CD14-positive monocyte (primary cell): ENCODE measurements around the gene NACAD. TPM values are rescaled to one million over a fixed set of nuclear protein-coding genes. Genes with fewer than 3 reads are reported as not detected.

ENCODE experiments used
- DNase-seq, 3 donors: peaks; one replicate each; pipeline ENCODE4 v3.0.0-alpha.2; 2011 to 2022
- H2AFZ ChIP-seq: 2 replicates; pipeline ENCODE4 v1.6.0; 2012; ENCODE audit warnings: mild to moderate bottlenecking, low read depth, low read length, inconsistent platforms; ENCODE audit not compliant: insufficient read depth, poor library complexity, severe bottlenecking
- H3K27ac ChIP-seq, 2 donors: 1 replicate in 1 of 2; 2 replicates in 1 of 2; pipeline ENCODE4 v1.5.1; 2012 to 2013; ENCODE audit warnings: low read length in 2 of 2, control low read depth in 1 of 2, inconsistent platforms in 1 of 2, low read depth in 1 of 2, mild to moderate bottlenecking in 1 of 2
- H3K27me3 ChIP-seq, 2 donors: one replicate each; pipeline versions ENCODE4 v1.6.0 to v1.6.1; 2011 to 2013; ENCODE audit warnings: low read length in 2 of 2; ENCODE audit not compliant: control insufficient read depth in 2 of 2, insufficient read depth in 2 of 2
- H3K36me3 ChIP-seq, 2 donors: replicated peaks in 1 of 2; 1 replicate in 1 of 2; 2 replicates in 1 of 2; pipeline versions ENCODE4 v1.5.1 to v1.6.1; 2012 to 2013; ENCODE audit warnings: low read length in 2 of 2, control low read depth in 1 of 2, inconsistent platforms in 1 of 2, mild to moderate bottlenecking in 1 of 2; ENCODE audit not compliant: insufficient read depth in 2 of 2, control insufficient read depth in 1 of 2
- H3K4me1 ChIP-seq, 2 donors: 1 replicate in 1 of 2; 2 replicates in 1 of 2; pipeline versions ENCODE4 v1.5.1 to v1.6.1; 2012 to 2013; ENCODE audit warnings: low read length in 2 of 2, control low read depth in 1 of 2, inconsistent platforms in 1 of 2, mild to moderate bottlenecking in 1 of 2, moderate library complexity in 1 of 2; ENCODE audit not compliant: insufficient read depth in 2 of 2, control insufficient read depth in 1 of 2
- H3K4me2 ChIP-seq: replicated peaks from 2 replicates; pipeline ENCODE3; 2012; ENCODE audit warnings: low read length, moderate library complexity, mild to moderate bottlenecking; ENCODE audit not compliant: poor library complexity, severe bottlenecking; ENCODE audit errors: extremely low read depth
- H3K4me3 ChIP-seq, 3 experiments: fragments of 200-600 bp in 1 of 3; sonication (generic) in 1 of 3; replicated peaks in 1 of 3; 1 replicate in 2 of 3; 2 replicates in 1 of 3; pipeline ENCODE4 v1.5.1; 2011 to 2013; ENCODE audit warnings: low read length in 3 of 3, mild to moderate bottlenecking in 3 of 3, control low read depth in 2 of 3, low read depth in 2 of 3, inconsistent platforms in 1 of 3, moderate library complexity in 1 of 3
- H3K79me2 ChIP-seq: 2 replicates; pipeline ENCODE4 v1.6.0; 2012; ENCODE audit warnings: mild to moderate bottlenecking, control low read depth, inconsistent platforms, low read length, moderate library complexity; ENCODE audit not compliant: insufficient read depth
- H3K9ac ChIP-seq: 2 replicates; pipeline ENCODE4 v1.6.0; 2017; ENCODE audit warnings: low read length, mild to moderate bottlenecking; ENCODE audit not compliant: insufficient read depth, poor library complexity, severe bottlenecking
- H3K9me3 ChIP-seq, 2 donors: replicated peaks in 1 of 2; 1 replicate in 1 of 2; 2 replicates in 1 of 2; pipeline versions ENCODE4 v1.5.1 to v1.6.1; 2012 to 2013; ENCODE audit warnings: low read length in 2 of 2, control low read depth in 1 of 2; ENCODE audit not compliant: control insufficient read depth in 1 of 2, insufficient read depth in 1 of 2
- H4K20me1 ChIP-seq: 2 replicates; pipeline ENCODE4 v1.6.0; 2012; ENCODE audit warnings: mild to moderate bottlenecking, low read length, control low read depth, moderate library complexity; ENCODE audit not compliant: insufficient read depth
- H3K27ac Mint-ChIP-seq, 7 donors: one replicate each; pipeline ENCODE4 v1.8.0; 2020; ENCODE audit warnings: mild to moderate bottlenecking in 7 of 7, mixed read lengths in 7 of 7, moderate library complexity in 6 of 7, inconsistent platforms in 2 of 7
- H3K27me3 Mint-ChIP-seq, 3 donors: one replicate each; pipeline ENCODE4 v1.8.0; 2021 to 2022; ENCODE audit warnings: low read depth in 3 of 3, mild to moderate bottlenecking in 3 of 3, mixed read lengths in 3 of 3, moderate library complexity in 3 of 3, inconsistent platforms in 1 of 3
- H3K36me3 Mint-ChIP-seq, 2 donors: one replicate each; pipeline ENCODE4 v1.8.0; 2020; ENCODE audit warnings: mixed read lengths in 2 of 2, inconsistent platforms in 1 of 2, mild to moderate bottlenecking in 1 of 2
- H3K4me1 Mint-ChIP-seq: one replicate; pipeline ENCODE4 v1.8.0; 2020; ENCODE audit warnings: mild to moderate bottlenecking, mixed read lengths
- H3K4me3 Mint-ChIP-seq, 2 donors: one replicate each; pipeline ENCODE4 v1.8.0; 2020; ENCODE audit warnings: mild to moderate bottlenecking in 2 of 2, mixed read lengths in 2 of 2, moderate library complexity in 1 of 2
- H3K9me3 Mint-ChIP-seq, 7 donors: one replicate each; pipeline ENCODE4 v1.8.0; 2020 to 2022; ENCODE audit warnings: mixed read lengths in 7 of 7, mild to moderate bottlenecking in 6 of 7, moderate library complexity in 6 of 7, inconsistent platforms in 2 of 7
- WGBS: methylation state at CpG from one replicate; pipeline ENCODE4 v1.1.5; 2013; ENCODE audit warnings: missing lambda C conversion rate; ENCODE audit not compliant: insufficient coverage; 5-methylcytosine and 5-hydroxymethylcytosine counted together
- intact Hi-C, 2 donors: fragments of 100-400 bp; cut with micrococcal nuclease; formaldehyde crosslinking; loops; one replicate each; pipeline versions ENCODE4 v1.15.0 to v1.15.1; 2023
- polyA plus RNA-seq, 3 donors: library from polyadenylated mRNA; depleted of rRNA in 1 of 3; unstranded in 2 of 3; stranded (reverse) in 1 of 3; fragments of 300-500 nt in 2 of 3; fragments of >200 nt in 1 of 3; fragmentation: Illumina TruSeq in 2 of 3; gene quantifications; 1 replicate in 2 of 3; 2 replicates in 1 of 3; pipeline ENCODE4 v1.2.3, GENCODE V29; 2012 to 2021
- TF ChIP-seq, protein P1 (sequence below): fragments of 200-600 bp; IDR thresholded peaks from one replicate; pipeline ENCODE4 v1.8.0; 2022; ENCODE audit warnings: antibody characterized with exemption, mild to moderate bottlenecking

The NACAD gene
- polyA plus RNA-seq, 3 donors, result 0.04 TPM; not detected in 2

- H3K27ac Mint-ChIP-seq, result no peak overlapping the region
- TF ChIP-seq, protein P1, sequence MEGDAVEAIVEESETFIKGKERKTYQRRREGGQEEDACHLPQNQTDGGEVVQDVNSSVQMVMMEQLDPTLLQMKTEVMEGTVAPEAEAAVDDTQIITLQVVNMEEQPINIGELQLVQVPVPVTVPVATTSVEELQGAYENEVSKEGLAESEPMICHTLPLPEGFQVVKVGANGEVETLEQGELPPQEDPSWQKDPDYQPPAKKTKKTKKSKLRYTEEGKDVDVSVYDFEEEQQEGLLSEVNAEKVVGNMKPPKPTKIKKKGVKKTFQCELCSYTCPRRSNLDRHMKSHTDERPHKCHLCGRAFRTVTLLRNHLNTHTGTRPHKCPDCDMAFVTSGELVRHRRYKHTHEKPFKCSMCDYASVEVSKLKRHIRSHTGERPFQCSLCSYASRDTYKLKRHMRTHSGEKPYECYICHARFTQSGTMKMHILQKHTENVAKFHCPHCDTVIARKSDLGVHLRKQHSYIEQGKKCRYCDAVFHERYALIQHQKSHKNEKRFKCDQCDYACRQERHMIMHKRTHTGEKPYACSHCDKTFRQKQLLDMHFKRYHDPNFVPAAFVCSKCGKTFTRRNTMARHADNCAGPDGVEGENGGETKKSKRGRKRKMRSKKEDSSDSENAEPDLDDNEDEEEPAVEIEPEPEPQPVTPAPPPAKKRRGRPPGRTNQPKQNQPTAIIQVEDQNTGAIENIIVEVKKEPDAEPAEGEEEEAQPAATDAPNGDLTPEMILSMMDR, result no peak
- H3K36me3 ChIP-seq, result no peaks in the 10 kb centered on the region
- peaks cover 6 to 12% of the 10 kb centered on the region in 2 donors for H3K4me1 ChIP-seq
- H3K27me3 ChIP-seq, result peaks cover 5 to 28% of the 10 kb centered on the region in 2 donors
- H2AFZ ChIP-seq, result no peak overlapping the region
- peaks cover 9% of the 10 kb centered on the region for H3K4me1 Mint-ChIP-seq
- peaks cover 23 to 36% (median 26%) of the 10 kb centered on the region in 3 donors for H3K27me3 Mint-ChIP-seq
- H3K4me3 ChIP-seq, result no peak overlapping the region
- peaks cover 3 to 5% of the 10 kb centered on the region in 2 donors for H3K36me3 Mint-ChIP-seq
- no peak overlapping the region for H3K9ac ChIP-seq
- H3K9me3 ChIP-seq, result peaks cover 0 to 7% of the 10 kb centered on the region in 2 donors
- intact Hi-C loops, result no loop called here
- no peak for DNase-seq
- H3K27ac ChIP-seq, result no peak overlapping the region
- no peaks in the 10 kb centered on the region for H3K79me2 ChIP-seq
- no peaks in the 10 kb centered on the region for H4K20me1 ChIP-seq
- 82% methylated on average over 16 of the region's 24 CpGs for WGBS
- H3K4me3 Mint-ChIP-seq, result no peak overlapping the region
- no peak overlapping the region for H3K4me2 ChIP-seq
- H3K9me3 Mint-ChIP-seq, result peaks cover 0 to 7% (median 0%) of the 10 kb centered on the region in 7 donors
These were observed 3.7 kb downstream of the NACAD start for GRCh38 chr7:45084901-45085618.

GRCh38 chr7:45084336-45084735, 4.4 kb downstream of the NACAD start:
- no peak for DNase-seq
- 82% methylated on average over 3 of the region's 5 CpGs for WGBS
- TF ChIP-seq, protein P1, result no peak
- intact Hi-C loops, result no loop called here
- Mint-ChIP-seq H3K9me3 (peaks cover 0 to 4% (median 0%) of the 10 kb centered on the region in 7 donors), H3K27ac (no peak overlapping the region), H3K4me3 (no peak overlapping the region), H3K27me3 (peaks cover 16 to 29% (median 19%) of the 10 kb centered on the region in 3 donors), H3K36me3 (peaks cover 0 to under 1% of the 10 kb centered on the region in 2 donors), H3K4me1 (peaks cover 4% of the 10 kb centered on the region)
- Histone ChIP-seq H3K9ac (no peak overlapping the region), H3K9me3 (peaks cover 0 to 2% of the 10 kb centered on the region in 2 donors), H4K20me1 (no peaks in the 10 kb centered on the region), H3K27ac (no peak overlapping the region), H3K79me2 (no peaks in the 10 kb centered on the region), H2AFZ (no peak overlapping the region), H3K36me3 (no peaks in the 10 kb centered on the region), H3K27me3 (peaks cover 3 to 21% of the 10 kb centered on the region in 2 donors), H3K4me2 (no peak overlapping the region), H3K4me1 (peaks cover 3 to 8% of the 10 kb centered on the region in 2 donors), H3K4me3 (no peak overlapping the region)
